H1 (cell line): ENCODE data around the gene TXNIP.

Experiments used
- CTCF ChIP-seq, 3 experiments: IDR thresholded peaks; 1 replicate in 2 of 3; 2 replicates in 1 of 3; pipeline versions ENCODE4 v1.5.1 to v1.6.1; 2011; ENCODE audit warnings: low read length in 3 of 3, mild to moderate bottlenecking in 3 of 3, inconsistent platforms in 2 of 3, low read depth in 1 of 3, moderate library complexity in 1 of 3; ENCODE audit not compliant: insufficient read depth in 1 of 3; ENCODE audit errors: control extremely low read depth in 1 of 3
- JUND ChIP-seq: IDR thresholded peaks from 2 replicates; pipeline ENCODE4 v1.6.1; 2011; ENCODE audit warnings: mild to moderate bottlenecking, improper control_type of control experiment, low read length
- RBBP5 ChIP-seq: IDR thresholded peaks from 2 replicates; pipeline ENCODE4 v1.7.1; 2012; ENCODE audit warnings: low read depth, mild to moderate bottlenecking, inconsistent platforms, low read length, moderate library complexity, borderline replicate concordance
- SP4 ChIP-seq: IDR thresholded peaks from 2 replicates; pipeline ENCODE4 v1.6.1; 2012; ENCODE audit warnings: low read length, inconsistent platforms

- no peak for TF ChIP-seq CTCF (IDR thresholded peaks at IDR 0.05; ENCODE audit: control extremely low read depth in 1 of 3, insufficient read depth in 1 of 3, low read depth in 1 of 3, low read length in 3 of 3)
- TF ChIP-seq SP4 = no peak
- no peak for TF ChIP-seq RBBP5
- no peak for TF ChIP-seq JUND
Measured at GRCh38 chr1:145993618-145994390, 2.6 kb downstream of the TXNIP start.
